A172 (cell line): ENCODE data around the gene CNOT4. TPM values are rescaled to one million over a fixed set of nuclear protein-coding genes. Genes with fewer than 3 reads are reported as not detected.
"Not testable (repeated sequence)": the region's sequence is repeated elsewhere in the genome, so short reads cannot be mapped to it uniquely, and the experiment has no call there.

Source experiments
- DNase-seq: peaks from one replicate; pipeline ENCODE4 v3.0.0-alpha.2; 2015; ENCODE audit warnings: low spot score
- total RNA-seq: library from RNA; depleted of rRNA; stranded (reverse); fragments of >200 nt; shearing (Covaris generic); gene quantifications from 2 replicates; pipeline ENCODE4 v1.2.3, GENCODE V29; 2014; rRNA removed

Gene CNOT4
- total RNA-seq, 1 experiment from 2014 or later: 6.8 TPM

DNA sequence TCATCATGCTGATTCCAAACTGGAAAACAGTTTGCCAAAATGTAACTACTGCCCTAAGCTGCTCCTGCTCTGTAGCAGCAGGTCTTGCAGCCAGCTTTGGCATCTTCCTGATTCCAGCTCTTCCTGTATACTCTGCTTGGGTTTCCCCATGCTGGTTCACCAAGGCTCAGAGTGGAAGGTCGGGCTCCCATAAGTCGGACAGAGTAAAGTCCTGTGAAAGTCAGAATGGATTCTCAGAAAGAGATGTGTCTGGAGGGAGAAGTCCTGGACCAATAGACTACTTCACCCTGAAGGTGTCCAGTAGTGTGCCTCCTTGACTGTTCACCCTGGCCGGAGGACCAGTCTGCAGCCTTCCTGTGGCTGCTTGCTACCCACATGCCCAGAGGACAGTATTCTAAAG, 182.4 kb downstream of the CNOT4 start:
- DNase-seq: no peak

DNA sequence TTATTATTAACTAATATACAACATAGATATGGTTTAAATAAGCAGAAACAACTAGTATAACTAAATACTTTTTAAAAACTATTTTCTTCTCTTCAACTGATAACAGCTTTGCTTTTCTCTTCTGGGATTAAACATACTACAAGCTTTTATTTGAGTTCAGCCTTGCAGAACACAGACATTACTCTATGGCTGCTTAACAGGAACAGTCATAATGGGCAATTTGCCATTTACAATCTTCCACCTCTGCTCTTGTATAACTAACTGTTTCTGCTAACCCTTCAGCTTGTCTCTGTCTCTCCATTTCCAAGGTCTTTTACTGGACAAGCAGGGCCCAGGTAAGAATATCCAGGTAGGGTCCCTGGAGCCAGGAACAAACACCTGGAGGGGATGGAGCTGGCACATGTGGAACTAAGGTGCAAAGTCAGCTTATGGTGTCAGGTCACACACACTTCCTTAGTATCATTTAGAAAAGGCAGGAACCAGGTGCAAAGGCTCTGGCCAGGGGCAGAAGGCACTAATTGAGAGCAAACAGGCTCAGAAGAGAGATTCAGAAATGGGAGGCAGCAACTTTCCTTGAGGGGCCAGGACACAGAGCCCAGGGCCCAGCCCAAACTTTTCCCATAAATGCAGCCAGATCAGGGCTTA, 183.1 kb downstream of the CNOT4 start:
- no peak for DNase-seq

DNA sequence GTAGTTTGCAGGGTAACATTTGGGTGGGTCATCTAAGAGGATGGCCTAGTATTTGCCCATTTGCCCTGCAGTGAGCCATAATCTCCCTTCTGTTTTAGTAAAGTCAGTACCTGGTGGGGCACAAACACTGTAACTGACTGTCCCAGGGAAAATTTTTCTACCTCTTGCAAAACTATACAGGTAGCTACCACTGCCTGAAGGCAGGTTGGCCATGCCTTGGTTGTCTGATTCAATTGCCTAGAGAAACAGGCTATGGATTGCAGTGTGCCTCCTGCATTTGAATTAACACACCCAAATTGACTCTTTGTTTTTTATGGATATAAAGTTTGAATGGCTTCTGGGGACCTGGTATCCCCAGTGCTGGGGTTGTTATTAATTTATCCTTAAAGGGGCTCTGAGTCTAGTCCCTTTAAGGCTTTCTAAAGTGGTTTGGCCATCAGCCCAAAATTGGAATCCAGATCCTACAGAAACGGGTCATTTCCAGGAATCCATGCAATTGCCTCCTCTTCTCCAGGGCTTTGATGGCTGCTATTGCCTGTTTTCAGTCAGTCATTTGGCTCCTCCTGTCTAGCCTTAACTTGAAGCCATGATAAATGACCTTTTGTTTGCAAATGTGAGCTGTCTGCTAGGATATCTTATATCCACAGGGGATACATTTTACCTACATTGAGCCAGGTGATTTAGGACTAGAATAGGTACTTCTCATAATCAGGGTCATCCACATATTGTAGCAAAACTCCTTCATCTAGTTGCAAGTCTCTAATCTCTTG, 187.1 kb downstream of the CNOT4 start:
- DNase-seq: no peak

DNA sequence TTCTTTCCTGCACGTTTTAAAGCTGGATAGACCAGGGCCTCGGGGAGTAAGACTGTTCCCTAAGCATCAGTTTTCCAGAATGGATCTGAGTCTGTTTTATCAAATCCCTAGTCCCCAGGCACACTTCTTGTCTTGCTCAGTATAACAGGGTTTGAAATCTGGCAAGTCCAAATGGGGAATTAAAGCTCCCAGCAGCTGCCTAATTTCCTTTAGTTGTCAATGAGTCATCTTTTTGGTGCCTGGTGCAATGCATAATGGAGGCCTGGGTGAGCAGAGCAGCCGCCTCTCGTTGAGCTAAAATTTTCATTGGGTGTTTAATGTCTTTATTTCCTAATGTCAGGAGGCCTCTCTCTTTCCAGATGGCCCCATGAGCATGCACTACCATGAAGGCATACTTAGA, 188.3 kb downstream of the CNOT4 start:
- peak; percentile 35 for DNase-seq

DNA sequence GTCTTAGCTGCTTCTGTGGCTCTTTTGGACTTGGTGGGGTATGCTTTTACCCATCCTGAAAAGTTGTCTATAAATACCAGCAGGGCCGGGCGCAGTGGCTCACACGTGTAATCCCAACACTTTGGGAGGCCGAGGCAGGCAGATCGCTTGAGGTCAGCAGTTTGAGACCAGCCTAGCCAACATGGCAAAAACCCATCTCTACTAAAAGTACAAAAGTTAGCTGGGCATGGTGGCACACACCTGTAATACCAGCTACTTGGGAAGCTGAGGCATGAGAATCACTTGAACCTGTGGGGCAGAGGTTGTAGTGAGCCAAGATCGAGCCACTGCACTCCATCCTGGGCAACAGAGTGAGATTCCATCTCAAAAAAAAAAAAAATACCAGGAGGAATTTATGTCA, 188.9 kb downstream of the CNOT4 start:
- DNase-seq: not testable (repeated sequence)

DNA sequence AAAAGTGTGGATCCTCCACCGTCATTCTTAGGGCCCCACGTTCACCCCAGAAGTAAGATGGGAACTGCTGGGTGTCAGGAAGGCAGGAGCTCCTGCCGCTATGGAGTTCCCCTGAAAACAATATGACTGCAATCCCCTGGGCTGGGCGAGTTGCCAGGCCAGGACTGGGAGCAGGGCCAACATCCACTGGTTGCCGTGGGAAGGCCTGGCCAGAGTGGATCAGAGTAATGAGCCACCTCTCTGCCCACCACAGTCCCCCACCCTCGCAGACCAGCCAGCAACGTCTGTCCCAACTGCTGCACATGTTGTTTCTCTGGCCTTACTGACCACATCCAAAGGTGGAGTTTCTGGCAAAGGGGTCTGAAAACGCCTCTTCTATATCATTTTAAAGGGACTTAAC, 189.6 kb downstream of the CNOT4 start:
- DNase-seq: peak; percentile 71

DNA sequence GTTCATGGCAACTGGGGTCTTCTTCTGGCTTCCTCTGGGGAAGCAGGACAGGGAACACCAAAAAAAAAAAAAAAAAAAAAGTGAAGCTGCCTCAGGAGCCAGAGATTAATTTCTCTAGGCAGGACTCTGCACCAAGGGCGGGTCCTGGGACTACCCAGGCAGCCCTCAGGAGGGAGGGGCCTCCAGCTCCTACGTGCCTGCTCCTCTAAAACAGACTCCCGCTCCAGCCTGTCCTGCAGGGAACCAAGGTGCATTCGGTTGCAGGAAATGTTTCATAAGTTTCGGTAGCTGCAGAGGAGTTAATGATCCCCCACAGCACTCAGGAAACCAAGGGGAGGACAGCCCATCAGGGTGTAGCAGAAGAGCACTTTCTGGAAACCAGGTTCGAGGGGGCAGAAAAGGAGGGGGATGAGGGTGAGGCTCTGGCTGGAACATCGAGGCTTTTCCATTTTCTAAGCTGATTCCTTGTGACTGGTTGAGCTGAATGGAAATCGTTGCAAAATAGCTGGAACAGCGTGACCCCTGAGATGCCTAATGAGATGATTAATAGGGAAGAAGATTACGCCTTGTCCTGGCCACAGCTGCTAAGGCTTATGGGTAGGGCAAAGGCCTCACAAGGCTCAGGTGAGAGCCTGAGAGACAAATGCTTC, 192.1 kb downstream of the CNOT4 start:
- DNase-seq: no peak

DNA sequence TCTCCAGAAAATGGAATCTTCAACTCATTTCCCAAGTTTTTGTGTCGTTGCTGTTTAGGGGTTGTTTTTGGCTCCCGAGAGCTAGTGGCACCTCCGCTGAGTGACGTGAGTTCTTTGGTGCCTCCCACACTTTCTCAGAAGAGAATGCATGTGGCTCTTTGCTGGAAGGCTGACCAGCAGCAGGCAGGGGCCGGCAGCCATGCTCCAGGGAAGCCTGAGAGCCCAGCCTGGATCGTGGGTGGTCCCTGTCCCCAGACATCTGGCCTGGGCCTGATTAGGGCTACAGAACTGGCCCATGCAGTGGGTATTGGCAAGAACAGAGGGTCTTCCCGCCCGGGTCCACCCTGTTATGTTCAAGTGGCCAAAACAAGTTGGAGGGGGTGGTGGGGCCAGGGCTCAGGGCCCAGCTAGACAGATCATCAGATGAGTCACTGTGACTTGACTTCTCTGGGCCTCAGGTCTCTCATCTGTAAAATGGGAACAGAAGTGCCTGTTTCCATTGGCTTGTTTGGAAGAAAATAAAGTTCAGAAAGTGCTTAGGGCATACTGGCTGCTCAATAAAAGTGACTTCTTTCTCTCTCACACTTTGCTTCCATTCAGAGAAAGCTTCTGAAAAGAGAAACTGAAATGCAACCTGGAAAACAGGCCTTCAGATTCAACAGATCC, 193.1 kb downstream of the CNOT4 start:
- no peak for DNase-seq

DNA sequence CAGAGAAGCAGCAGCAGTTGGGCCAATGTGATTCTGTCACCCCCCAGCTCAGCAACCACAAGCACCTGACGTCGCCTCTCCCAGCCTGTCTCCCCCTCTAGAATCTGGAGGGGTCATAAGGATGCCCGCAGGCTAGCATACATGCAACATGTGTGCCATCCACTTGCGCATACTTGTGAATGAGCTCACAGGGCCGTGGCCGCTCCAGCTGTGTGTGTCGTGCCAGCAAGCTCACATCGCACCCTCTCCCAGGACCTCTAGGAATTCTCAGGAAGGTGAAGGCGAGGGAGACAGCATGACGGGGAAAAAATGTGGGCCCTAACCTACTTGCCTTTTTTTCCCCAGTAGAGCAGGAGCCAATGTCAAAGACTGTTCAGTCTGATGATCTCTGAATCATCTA, 195.9 kb downstream of the CNOT4 start:
- no peak for DNase-seq

Other genes with a start within 250 kb of the CNOT4 start
- gene NUP205, start 47.8 kb upstream of the CNOT4 start, total RNA-seq: 71.2 and 75.4 TPM in 2 replicates
- gene STMP1, start 152.4 kb upstream of the CNOT4 start, total RNA-seq: 22.5 and 24.8 TPM in 2 replicates
- not detected in 2 replicates for gene SLC13A4, start 218.1 kb upstream of the CNOT4 start, total RNA-seq
- 1.8 TPM in 1 of 2 replicates, not detected in the other for gene FAM180A, start 238.7 kb upstream of the CNOT4 start, total RNA-seq